ENCODE data around the gene CLCN4.

DNA sequence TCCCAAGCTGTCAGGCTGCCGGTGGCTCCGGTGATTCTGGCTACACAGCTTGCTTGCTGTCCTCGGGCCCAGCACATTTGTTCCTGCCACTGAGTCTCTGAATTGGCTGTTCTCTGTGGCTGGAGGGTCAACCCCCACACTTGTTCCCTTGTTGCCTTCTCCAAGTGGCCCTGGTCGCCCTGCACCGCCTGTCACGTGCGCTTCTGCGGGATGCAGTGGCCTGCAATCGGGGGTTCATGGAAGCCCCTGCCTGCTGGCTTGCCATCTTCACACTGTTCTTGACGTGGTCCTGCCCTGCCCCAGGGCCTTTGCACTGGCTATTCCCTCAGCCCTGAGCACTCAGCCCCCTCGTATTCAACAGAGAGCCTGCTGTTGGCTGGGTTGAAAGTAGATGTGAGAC lies 8.1 kb downstream of the CLCN4 start:
- no peak for TF ChIP-seq CTCF (IDR thresholded peaks at IDR 0.05)
- no peak for TF ChIP-seq ZBTB33 (IDR thresholded peaks at IDR 0.05; ENCODE audit: borderline replicate concordance, low read depth)
- TF ChIP-seq POLR2AphosphoS5 (IDR thresholded peaks at IDR 0.05; ENCODE audit: low read depth, low read length), result no peak
- no peak for TF ChIP-seq MAX (IDR thresholded peaks at IDR 0.05; ENCODE audit: low read depth)
- no peak for TF ChIP-seq MXI1 (IDR thresholded peaks at IDR 0.05; ENCODE audit: low read depth, low read length)
- TF ChIP-seq, protein P1, sequence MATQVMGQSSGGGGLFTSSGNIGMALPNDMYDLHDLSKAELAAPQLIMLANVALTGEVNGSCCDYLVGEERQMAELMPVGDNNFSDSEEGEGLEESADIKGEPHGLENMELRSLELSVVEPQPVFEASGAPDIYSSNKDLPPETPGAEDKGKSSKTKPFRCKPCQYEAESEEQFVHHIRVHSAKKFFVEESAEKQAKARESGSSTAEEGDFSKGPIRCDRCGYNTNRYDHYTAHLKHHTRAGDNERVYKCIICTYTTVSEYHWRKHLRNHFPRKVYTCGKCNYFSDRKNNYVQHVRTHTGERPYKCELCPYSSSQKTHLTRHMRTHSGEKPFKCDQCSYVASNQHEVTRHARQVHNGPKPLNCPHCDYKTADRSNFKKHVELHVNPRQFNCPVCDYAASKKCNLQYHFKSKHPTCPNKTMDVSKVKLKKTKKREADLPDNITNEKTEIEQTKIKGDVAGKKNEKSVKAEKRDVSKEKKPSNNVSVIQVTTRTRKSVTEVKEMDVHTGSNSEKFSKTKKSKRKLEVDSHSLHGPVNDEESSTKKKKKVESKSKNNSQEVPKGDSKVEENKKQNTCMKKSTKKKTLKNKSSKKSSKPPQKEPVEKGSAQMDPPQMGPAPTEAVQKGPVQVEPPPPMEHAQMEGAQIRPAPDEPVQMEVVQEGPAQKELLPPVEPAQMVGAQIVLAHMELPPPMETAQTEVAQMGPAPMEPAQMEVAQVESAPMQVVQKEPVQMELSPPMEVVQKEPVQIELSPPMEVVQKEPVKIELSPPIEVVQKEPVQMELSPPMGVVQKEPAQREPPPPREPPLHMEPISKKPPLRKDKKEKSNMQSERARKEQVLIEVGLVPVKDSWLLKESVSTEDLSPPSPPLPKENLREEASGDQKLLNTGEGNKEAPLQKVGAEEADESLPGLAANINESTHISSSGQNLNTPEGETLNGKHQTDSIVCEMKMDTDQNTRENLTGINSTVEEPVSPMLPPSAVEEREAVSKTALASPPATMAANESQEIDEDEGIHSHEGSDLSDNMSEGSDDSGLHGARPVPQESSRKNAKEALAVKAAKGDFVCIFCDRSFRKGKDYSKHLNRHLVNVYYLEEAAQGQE (IDR thresholded peaks at IDR 0.05; ENCODE audit: low read depth, low read length), result no peak
- TF ChIP-seq PBX3 (IDR thresholded peaks at IDR 0.05), result no peak
- no peak for TF ChIP-seq FOSL2 (IDR thresholded peaks at IDR 0.05; ENCODE audit: borderline replicate concordance, low read depth)
- TF ChIP-seq NFIC (IDR thresholded peaks at IDR 0.05; ENCODE audit: borderline replicate concordance), result no peak
- no peak for TF ChIP-seq TAF1 (IDR thresholded peaks at IDR 0.05; ENCODE audit: borderline replicate concordance, low read depth, low read length)
- no peak for TF ChIP-seq EP300 (IDR thresholded peaks at IDR 0.05; ENCODE audit: borderline replicate concordance in 1 of 2, low read depth in 1 of 2, low read length in 1 of 2)

Measured in SK-N-SH (cell line).